Measurements from ENCODE around the gene DNMT3A.
"Not testable (repeated sequence)": the region's sequence is repeated elsewhere in the genome, so short reads cannot be mapped to it uniquely, and the experiment has no call there.

Gene DNMT3A

DNA sequence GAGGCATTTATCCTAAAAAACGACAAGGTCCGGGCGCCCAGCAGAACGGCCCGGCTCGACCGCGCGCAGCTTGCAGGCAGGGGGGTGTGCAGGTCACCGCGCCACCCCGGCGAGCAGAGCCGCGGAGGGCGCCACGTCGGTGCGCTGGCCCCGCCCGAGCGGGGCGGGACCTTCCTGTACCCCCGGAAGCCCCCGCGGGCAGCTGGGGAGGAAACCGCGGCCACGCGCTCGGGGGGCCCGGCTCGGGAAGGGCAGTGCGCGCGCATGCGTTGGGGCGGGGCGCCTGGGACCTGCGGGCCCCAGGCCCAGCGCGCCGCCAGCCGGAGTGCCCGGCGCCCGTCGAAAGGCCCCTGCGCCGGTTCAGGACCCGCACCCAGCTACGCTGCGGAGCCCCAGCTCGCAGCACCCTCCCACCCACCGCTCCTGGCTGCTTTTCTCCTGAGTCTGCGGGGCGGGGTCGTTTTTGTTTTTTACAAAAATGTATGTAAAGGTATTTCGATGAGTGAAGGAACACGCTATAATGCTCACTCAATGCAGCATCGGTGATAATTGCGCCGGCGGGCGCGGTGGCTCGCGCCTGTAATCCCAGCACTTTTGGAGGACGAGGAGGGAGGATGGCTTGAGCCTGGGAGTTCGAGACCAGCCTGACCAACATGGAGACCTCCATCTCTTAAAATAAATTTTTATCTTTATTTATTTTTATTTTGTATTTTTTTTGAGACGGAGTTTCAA is 125.6 kb downstream of the DNMT3A start:
- TF ChIP-seq, protein P1, sequence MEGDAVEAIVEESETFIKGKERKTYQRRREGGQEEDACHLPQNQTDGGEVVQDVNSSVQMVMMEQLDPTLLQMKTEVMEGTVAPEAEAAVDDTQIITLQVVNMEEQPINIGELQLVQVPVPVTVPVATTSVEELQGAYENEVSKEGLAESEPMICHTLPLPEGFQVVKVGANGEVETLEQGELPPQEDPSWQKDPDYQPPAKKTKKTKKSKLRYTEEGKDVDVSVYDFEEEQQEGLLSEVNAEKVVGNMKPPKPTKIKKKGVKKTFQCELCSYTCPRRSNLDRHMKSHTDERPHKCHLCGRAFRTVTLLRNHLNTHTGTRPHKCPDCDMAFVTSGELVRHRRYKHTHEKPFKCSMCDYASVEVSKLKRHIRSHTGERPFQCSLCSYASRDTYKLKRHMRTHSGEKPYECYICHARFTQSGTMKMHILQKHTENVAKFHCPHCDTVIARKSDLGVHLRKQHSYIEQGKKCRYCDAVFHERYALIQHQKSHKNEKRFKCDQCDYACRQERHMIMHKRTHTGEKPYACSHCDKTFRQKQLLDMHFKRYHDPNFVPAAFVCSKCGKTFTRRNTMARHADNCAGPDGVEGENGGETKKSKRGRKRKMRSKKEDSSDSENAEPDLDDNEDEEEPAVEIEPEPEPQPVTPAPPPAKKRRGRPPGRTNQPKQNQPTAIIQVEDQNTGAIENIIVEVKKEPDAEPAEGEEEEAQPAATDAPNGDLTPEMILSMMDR (IDR thresholded peaks at IDR 0.05; ENCODE audit: borderline replicate concordance, extremely low read depth, low read length, poor library complexity, severe bottlenecking) = no peak
- no peak for TF ChIP-seq EZH2 (IDR thresholded peaks at IDR 0.05; ENCODE audit: borderline replicate concordance, low read depth, low read length, severe bottlenecking)
- H3K9me3 ChIP-seq (ENCODE audit: insufficient read depth, low read length, severe bottlenecking) = no peaks in the 10 kb centered on the region
- H4K20me1 ChIP-seq (ENCODE audit: insufficient read depth, low read length) = no peaks in the 10 kb centered on the region
- H3K9ac ChIP-seq (ENCODE audit: low read depth, low read length) = peak overlapping the region; percentile 47
- H3K27ac ChIP-seq (ENCODE audit: low read length) = no peak overlapping the region
- H3K4me3 ChIP-seq (ENCODE audit: low read depth in 1 of 2, low read length in 2 of 2) = peak overlapping the region in 1 of 2 experiments; percentile 46; a peak in 2 of 4 replicates
- H3K27me3 ChIP-seq (ENCODE audit: insufficient read depth, low read length, poor library complexity) = no peaks in the 10 kb centered on the region
- peak; percentile 87 for ATAC-seq (ENCODE audit: insufficient read depth, low read depth)
- peak overlapping the region; percentile 66 for H3K4me2 ChIP-seq (ENCODE audit: insufficient read depth, low read length)
- H3K79me2 ChIP-seq (ENCODE audit: insufficient read depth, low read length) = no peaks in the 10 kb centered on the region
- DNase-seq = peak; percentile 84
- peak overlapping the region; percentile 52; the same call in 1 of the 2 replicates for H2AFZ ChIP-seq (ENCODE audit: low read depth, low read length)
- no peaks in the 10 kb centered on the region for H3K36me3 ChIP-seq (ENCODE audit: insufficient read depth, low read length)
- H3K4me1 ChIP-seq (ENCODE audit: insufficient read depth, low read length) = peaks cover 17% of the 10 kb centered on the region

DNA sequence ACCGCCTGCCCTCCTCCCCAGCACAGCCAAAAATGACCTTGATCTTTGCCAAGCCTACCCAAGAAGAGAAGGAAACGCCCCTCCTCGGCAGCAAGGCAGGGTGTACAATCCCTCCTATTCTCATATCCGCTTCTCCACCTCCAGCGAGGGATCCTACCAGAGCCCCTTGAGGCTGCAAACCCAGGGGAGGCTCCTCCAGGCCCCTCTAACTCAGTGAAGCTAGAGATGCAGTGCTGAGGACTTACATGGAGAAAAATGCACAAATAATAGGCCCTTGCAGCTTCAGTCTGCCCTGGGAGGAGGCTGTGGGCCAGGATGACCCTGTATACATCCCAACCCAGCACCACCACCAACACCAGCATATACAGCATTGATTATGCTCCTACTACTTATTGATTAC is 126.5 kb downstream of the DNMT3A start:
- no peaks in the 10 kb centered on the region for H4K20me1 ChIP-seq (ENCODE audit: insufficient read depth, low read length)
- DNase-seq = no peak
- H3K36me3 ChIP-seq (ENCODE audit: insufficient read depth, low read length) = no peaks in the 10 kb centered on the region
- no peak for ATAC-seq (ENCODE audit: insufficient read depth, low read depth)
- H3K4me1 ChIP-seq (ENCODE audit: insufficient read depth, low read length) = peaks cover 25% of the 10 kb centered on the region
- H3K4me3 ChIP-seq (ENCODE audit: low read depth in 1 of 2, low read length in 2 of 2) = no peak overlapping the region
- no peaks in the 10 kb centered on the region for H3K9me3 ChIP-seq (ENCODE audit: insufficient read depth, low read length, severe bottlenecking)
- H2AFZ ChIP-seq (ENCODE audit: low read depth, low read length) = no peak overlapping the region
- no peak overlapping the region for H3K4me2 ChIP-seq (ENCODE audit: insufficient read depth, low read length)
- no peak overlapping the region for H3K27ac ChIP-seq (ENCODE audit: low read length)
- H3K27me3 ChIP-seq (ENCODE audit: insufficient read depth, low read length, poor library complexity) = no peaks in the 10 kb centered on the region
- no peak for TF ChIP-seq EZH2 (IDR thresholded peaks at IDR 0.05; ENCODE audit: borderline replicate concordance, low read depth, low read length, severe bottlenecking)
- TF ChIP-seq, protein P1 (IDR thresholded peaks at IDR 0.05; ENCODE audit: borderline replicate concordance, extremely low read depth, low read length, poor library complexity, severe bottlenecking) = no peak
- no peak overlapping the region for H3K9ac ChIP-seq (ENCODE audit: low read depth, low read length)
- H3K79me2 ChIP-seq (ENCODE audit: insufficient read depth, low read length) = no peaks in the 10 kb centered on the region

DNA sequence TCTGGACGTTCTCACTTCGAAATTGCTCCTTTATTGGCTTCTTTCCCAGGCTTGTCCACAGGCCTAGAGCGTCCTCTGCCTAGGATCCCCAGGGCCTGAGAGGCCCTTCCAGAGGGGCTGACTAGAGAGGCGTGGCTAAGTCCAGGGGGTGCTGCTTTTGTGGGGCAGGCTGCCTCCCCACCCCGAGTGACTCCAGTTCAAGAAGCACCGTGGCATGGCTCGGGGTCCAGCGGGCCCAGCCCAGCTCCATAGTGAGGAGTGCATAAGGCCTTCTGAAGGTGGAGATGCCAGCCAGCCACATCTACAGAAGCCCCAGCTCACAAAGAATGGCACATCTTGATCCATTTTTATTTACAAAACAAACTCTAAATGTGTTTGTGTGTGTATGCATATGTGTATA is 128.5 kb downstream of the DNMT3A start:
- Histone ChIP-seq H3K4me2 (ENCODE audit: insufficient read depth, low read length) (no peak overlapping the region), H3K27ac (ENCODE audit: low read length) (no peak overlapping the region), H3K4me1 (ENCODE audit: insufficient read depth, low read length) (peaks cover 42% of the 10 kb centered on the region), H3K36me3 (ENCODE audit: insufficient read depth, low read length) (no peaks in the 10 kb centered on the region), H3K79me2 (ENCODE audit: insufficient read depth, low read length) (no peaks in the 10 kb centered on the region), H3K9ac (ENCODE audit: low read depth, low read length) (no peak overlapping the region), H2AFZ (ENCODE audit: low read depth, low read length) (no peak overlapping the region), H3K27me3 (ENCODE audit: insufficient read depth, low read length, poor library complexity) (no peaks in the 10 kb centered on the region), H4K20me1 (ENCODE audit: insufficient read depth, low read length) (0 out of 2 replicates have a peak, but pooled peaks cover 4% of the 10 kb centered on the region), H3K9me3 (ENCODE audit: insufficient read depth, low read length, severe bottlenecking) (no peaks in the 10 kb centered on the region), H3K4me3 (ENCODE audit: low read depth in 1 of 2, low read length in 2 of 2) (no peak overlapping the region)
- ATAC-seq (ENCODE audit: insufficient read depth, low read depth) (no peak), DNase-seq (no peak)
- no peak for TF ChIP-seq EZH2 (IDR thresholded peaks at IDR 0.05; ENCODE audit: borderline replicate concordance, low read depth, low read length, severe bottlenecking)
- TF ChIP-seq, protein P1 (IDR thresholded peaks at IDR 0.05; ENCODE audit: borderline replicate concordance, extremely low read depth, low read length, poor library complexity, severe bottlenecking) = no peak

DNA sequence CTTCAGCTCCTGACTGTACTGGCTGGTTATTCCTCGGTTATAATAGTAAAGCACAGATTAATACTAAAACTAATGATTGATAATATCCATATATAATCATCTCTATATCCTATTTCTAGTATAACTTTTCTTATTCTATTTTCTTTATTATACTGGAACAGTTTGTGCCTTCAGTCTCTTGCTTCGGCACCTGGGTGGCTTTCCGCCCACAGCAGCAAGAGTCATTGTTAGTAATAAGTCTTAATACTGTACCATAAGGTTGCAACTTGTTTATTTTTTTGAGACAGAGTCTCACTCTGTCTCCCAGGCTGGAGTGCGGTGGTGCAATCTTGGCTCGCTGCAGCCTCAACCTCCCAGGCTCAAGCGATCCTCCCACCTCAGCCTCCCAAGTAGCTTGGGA is 130.8 kb downstream of the DNMT3A start:
- not testable (repeated sequence) for H3K4me2 ChIP-seq (ENCODE audit: insufficient read depth, low read length); H3K36me3 ChIP-seq (ENCODE audit: insufficient read depth, low read length); H2AFZ ChIP-seq (ENCODE audit: low read depth, low read length); H3K9ac ChIP-seq (ENCODE audit: low read depth, low read length); ATAC-seq (ENCODE audit: insufficient read depth, low read depth); H3K79me2 ChIP-seq (ENCODE audit: insufficient read depth, low read length); DNase-seq; H3K27me3 ChIP-seq (ENCODE audit: insufficient read depth, low read length, poor library complexity); H4K20me1 ChIP-seq (ENCODE audit: insufficient read depth, low read length); H3K4me3 ChIP-seq (ENCODE audit: low read depth in 1 of 2, low read length in 2 of 2); H3K9me3 ChIP-seq (ENCODE audit: insufficient read depth, low read length, severe bottlenecking)
- H3K4me1 ChIP-seq (ENCODE audit: insufficient read depth, low read length) = peaks cover 43% of the 10 kb centered on the region
- peak overlapping the region; percentile 41; the same call in 1 of the 2 replicates for H3K27ac ChIP-seq (ENCODE audit: low read length)

All from DND-41 (cell line).